Chondrocyte (in vitro differentiated cells): ENCODE data around the gene NWD2. TPM values are rescaled to one million over a fixed set of nuclear protein-coding genes. Genes with fewer than 3 reads are reported as not detected.

Experiments
- DNase-seq: peaks from one replicate; pipeline ENCODE4 v3.0.0; 2021; ENCODE audit warnings: mixed read lengths, low spot score
- H3K27ac Mint-ChIP-seq: one replicate; pipeline ENCODE4 v1.8.0; 2021; ENCODE audit warnings: mild to moderate bottlenecking, moderate library complexity, mixed read lengths; ENCODE audit not compliant: unreplicated experiment
- H3K27me3 Mint-ChIP-seq: 2 replicates; pipeline ENCODE4 v1.8.0; 2021; ENCODE audit warnings: low read depth, mixed read lengths
- H3K36me3 Mint-ChIP-seq: 2 replicates; pipeline ENCODE4 v1.8.0; 2021; ENCODE audit warnings: low read depth, mixed read lengths
- H3K4me1 Mint-ChIP-seq: 2 replicates; pipeline ENCODE4 v1.8.0; 2021; ENCODE audit warnings: low read depth, mild to moderate bottlenecking, mixed read lengths
- H3K4me3 Mint-ChIP-seq: one replicate; pipeline ENCODE4 v1.8.0; 2021; ENCODE audit warnings: mild to moderate bottlenecking, moderate library complexity, mixed read lengths; ENCODE audit not compliant: unreplicated experiment
- H3K9me3 Mint-ChIP-seq: 2 replicates; pipeline ENCODE4 v1.8.0; 2021; ENCODE audit warnings: low read depth, mixed read lengths
- total RNA-seq: library from RNA; stranded (reverse); gene quantifications from 3 replicates; pipeline ENCODE4 v1.2.1, GENCODE V29; 2021
- TF ChIP-seq, protein P1 (sequence below): fragments of 200-600 bp; sonication (generic); IDR thresholded peaks from 2 replicates; pipeline ENCODE4 v1.5.0; 2021; ENCODE audit warnings: antibody characterized with exemption, mild to moderate bottlenecking, moderate library complexity

The NWD2 gene
- total RNA-seq, 1 donor from 2014 or later, result not detected

DNA sequence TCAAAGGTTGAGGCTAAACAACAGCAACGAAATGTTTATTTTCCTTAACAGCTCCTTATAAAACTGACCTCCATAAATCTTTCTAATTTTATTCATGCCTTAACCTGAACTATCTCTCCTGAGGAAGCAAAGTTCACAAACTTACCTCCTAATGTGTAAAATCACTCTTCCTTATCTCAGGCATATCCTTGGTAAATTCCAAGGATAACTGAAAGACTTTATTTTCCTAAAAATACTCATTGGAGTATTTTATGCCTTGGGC is 197.4 kb downstream of the NWD2 start:
- H3K27me3 Mint-ChIP-seq, result peaks cover 35% of the 10 kb centered on the region
- H3K4me1 Mint-ChIP-seq, result no peaks in the 10 kb centered on the region
- TF ChIP-seq, protein P1, sequence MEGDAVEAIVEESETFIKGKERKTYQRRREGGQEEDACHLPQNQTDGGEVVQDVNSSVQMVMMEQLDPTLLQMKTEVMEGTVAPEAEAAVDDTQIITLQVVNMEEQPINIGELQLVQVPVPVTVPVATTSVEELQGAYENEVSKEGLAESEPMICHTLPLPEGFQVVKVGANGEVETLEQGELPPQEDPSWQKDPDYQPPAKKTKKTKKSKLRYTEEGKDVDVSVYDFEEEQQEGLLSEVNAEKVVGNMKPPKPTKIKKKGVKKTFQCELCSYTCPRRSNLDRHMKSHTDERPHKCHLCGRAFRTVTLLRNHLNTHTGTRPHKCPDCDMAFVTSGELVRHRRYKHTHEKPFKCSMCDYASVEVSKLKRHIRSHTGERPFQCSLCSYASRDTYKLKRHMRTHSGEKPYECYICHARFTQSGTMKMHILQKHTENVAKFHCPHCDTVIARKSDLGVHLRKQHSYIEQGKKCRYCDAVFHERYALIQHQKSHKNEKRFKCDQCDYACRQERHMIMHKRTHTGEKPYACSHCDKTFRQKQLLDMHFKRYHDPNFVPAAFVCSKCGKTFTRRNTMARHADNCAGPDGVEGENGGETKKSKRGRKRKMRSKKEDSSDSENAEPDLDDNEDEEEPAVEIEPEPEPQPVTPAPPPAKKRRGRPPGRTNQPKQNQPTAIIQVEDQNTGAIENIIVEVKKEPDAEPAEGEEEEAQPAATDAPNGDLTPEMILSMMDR, result no peak
- no peaks in the 10 kb centered on the region for H3K36me3 Mint-ChIP-seq
- H3K9me3 Mint-ChIP-seq, result peaks cover 2% of the 10 kb centered on the region
- DNase-seq, result no peak
- no peak overlapping the region for H3K4me3 Mint-ChIP-seq
- no peak overlapping the region for H3K27ac Mint-ChIP-seq

- TF ChIP-seq, protein P1, result no peak
- H3K27ac Mint-ChIP-seq, result no peak overlapping the region
- H3K4me3 Mint-ChIP-seq, result no peak overlapping the region
Measured at GRCh38 chr4:37443137-37443536, 198.6 kb downstream of the NWD2 start.

DNA sequence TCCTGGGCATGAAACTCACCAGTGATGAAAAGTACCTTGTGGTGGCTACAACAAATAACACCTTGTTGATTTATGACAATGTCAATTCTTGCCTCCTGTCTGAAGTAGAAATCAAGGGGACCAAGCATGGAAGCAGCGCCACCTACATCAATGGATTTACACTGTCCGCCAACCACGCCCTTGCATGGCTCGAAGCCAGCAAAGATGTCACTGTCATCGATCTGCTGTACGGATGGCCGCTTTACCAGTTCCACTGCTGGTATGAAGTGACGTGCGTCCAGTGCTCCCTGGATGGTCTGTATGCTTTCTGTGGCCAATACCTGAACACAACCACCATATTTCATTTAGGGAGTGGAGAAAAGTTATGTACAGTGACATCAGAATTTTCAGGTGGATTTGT is 200.5 kb downstream of the NWD2 start:
- Mint-ChIP-seq H3K4me3 (no peak overlapping the region), H3K4me1 (no peaks in the 10 kb centered on the region), H3K9me3 (peaks cover 2% of the 10 kb centered on the region), H3K27me3 (peaks cover 55% of the 10 kb centered on the region), H3K36me3 (no peaks in the 10 kb centered on the region), H3K27ac (no peak overlapping the region)
- DNase-seq, result no peak
- TF ChIP-seq, protein P1, result no peak

More at GRCh38 chr4:37443137-37443536, 198.6 kb downstream of the NWD2 start:
- Mint-ChIP-seq H3K27me3 (peaks cover 41% of the 10 kb centered on the region), H3K9me3 (peaks cover 2% of the 10 kb centered on the region), H3K4me1 (no peaks in the 10 kb centered on the region), H3K36me3 (no peaks in the 10 kb centered on the region)
- DNase-seq, result no peak

- H3K9me3 Mint-ChIP-seq, result peaks cover 2% of the 10 kb centered on the region
- H3K4me3 Mint-ChIP-seq, result no peak overlapping the region
- TF ChIP-seq, protein P1, result no peak
- DNase-seq, result no peak
- H3K4me1 Mint-ChIP-seq, result no peaks in the 10 kb centered on the region
- H3K27me3 Mint-ChIP-seq, result peaks cover 60% of the 10 kb centered on the region
- H3K27ac Mint-ChIP-seq, result no peak overlapping the region
- H3K36me3 Mint-ChIP-seq, result no peaks in the 10 kb centered on the region
Measured at GRCh38 chr4:37446016-37446415, 201.5 kb downstream of the NWD2 start.

GRCh38 chr4:37447886-37448285 is 203.3 kb downstream of the NWD2 start:
- no peak for DNase-seq
- H3K36me3 Mint-ChIP-seq, result no peaks in the 10 kb centered on the region
- H3K27ac Mint-ChIP-seq, result no peak overlapping the region
- no peak overlapping the region for H3K4me3 Mint-ChIP-seq
- peaks cover under 1% of the 10 kb centered on the region for H3K4me1 Mint-ChIP-seq
- TF ChIP-seq, protein P1, result no peak
- peaks cover 70% of the 10 kb centered on the region for H3K27me3 Mint-ChIP-seq
- H3K9me3 Mint-ChIP-seq, result peaks cover 2% of the 10 kb centered on the region
